T-helper 2 cell treated with Interferon-gamma antibody and Interleukin-4, amounts not matched to agents 100 ng/mL and 5 ng/mL, for 36 hours (primary cell): ENCODE results near the gene PKNOX2. TPM values are rescaled to one million over a fixed set of nuclear protein-coding genes. Genes with fewer than 3 reads are reported as not detected.

Source experiments
- intact Hi-C: fragments of 100-400 bp; cut with micrococcal nuclease; formaldehyde crosslinking; loops from one replicate; pipeline ENCODE4 v1.15.1; 2023
- total RNA-seq: library from RNA; stranded (reverse); gene quantifications from 2 replicates; pipeline ENCODE4 v1.2.3, GENCODE V29; 2022

The PKNOX2 gene
- total RNA-seq, 1 donor from 2014 or later, result not detected

DNA sequence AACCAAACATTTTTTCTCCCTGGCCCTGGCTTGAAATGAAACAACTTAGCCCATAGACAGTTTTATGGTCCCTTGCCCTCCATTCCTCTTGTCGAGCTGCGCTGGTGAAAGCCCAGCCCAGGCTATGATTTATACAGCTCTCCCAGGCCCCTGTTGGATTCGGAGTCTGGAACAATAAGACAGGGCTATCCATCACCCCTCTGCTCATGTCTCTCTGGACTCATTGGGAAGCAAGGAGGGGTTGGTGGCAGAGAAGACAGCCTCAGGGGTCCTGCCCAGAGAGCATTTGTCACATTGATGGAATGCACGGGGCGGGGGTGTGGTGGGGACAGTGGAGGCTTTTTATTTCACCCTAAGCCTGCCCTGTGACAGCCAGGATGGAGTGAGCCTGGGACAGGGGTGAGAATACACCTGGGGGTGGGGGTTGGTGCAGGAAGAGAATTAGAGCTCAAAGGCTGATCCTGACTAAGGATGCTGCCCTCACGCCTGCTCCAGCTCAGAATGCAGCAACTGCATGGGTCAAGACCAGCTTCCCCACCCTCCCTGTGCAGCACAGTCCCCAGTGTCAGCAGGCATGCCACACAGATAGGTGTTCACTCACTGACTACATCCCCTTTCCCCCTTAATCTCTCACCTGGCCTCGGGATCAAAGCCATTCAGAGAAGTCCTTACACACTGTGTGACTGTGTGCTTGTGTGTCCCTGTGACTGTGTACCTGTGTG is 10.0 kb upstream of the PKNOX2 start:
- intact Hi-C loops, result no loop called here

DNA sequence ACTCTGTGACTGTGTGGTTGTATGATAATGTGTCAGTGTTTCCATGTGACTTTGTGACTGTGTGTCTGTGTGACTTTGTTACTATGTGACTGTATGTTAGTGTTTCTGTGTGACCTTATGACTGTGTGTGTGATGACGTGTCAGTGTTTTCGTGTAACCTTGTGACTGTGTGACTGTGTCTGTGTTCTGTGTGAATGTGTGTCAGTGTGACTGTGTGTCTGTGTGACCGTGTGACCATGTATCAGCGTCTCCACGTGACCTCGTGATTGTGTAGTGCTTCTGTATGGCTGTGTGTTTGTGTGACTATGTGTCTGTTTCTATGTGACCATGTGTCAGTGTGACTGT is 9.5 kb upstream of the PKNOX2 start:
- intact Hi-C loops, result no loop called here

DNA sequence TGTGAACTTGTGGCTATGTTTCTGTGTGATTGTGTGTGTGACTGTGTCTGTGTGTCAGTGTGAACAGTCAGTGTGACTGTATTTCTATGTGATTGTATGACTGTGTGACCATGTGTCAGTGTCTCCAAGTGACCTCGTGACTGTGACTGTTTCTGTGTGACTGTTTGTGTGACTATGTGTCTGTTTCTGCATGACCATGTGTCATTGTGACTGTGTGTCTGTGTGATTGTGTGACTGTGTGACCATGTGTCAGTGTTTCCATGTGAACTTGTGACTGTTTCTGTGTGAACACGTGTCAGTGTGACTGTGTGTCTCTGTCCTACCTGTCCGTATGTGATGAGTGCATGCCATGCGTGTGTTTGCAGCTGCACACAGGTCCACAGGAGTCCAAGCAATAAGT is 8.8 kb upstream of the PKNOX2 start:
- intact Hi-C loops, result no loop called here

DNA sequence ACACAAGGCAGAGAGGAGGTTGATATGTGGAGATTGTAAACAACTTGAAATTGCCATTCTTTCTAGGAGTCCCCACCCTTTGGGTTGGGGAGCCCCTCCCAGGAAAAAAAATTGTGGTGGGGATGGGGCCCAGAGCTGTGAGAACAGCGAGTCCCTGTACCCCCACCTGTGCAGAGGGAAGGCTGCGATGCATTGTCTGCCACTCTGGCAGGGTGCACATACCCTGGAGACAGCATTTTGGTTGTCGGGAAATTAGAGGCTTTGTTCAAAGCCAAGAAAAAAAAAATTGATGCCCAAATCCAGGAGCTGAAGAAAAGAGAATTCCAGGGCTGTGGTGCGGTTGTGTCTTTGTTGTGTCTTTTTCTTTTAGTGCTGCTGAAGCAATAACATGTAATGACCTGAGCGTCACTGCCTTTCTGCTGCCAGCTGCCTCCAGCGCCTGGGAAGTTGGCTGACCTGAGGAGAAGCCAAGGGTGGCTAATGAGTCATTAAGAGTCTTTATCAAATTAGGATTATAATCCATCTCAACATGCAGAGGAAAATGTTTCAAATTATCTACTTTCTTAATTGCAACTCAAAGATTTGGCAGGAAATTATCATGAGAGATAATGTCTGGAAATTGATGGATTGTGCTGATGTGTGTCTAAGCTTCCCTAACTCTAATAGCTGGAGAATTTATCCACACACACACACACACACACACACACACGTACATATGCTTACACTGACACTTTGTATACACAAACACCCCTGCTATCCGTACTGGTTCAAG is 8.0 kb upstream of the PKNOX2 start:
- intact Hi-C loops, result no loop called here

DNA sequence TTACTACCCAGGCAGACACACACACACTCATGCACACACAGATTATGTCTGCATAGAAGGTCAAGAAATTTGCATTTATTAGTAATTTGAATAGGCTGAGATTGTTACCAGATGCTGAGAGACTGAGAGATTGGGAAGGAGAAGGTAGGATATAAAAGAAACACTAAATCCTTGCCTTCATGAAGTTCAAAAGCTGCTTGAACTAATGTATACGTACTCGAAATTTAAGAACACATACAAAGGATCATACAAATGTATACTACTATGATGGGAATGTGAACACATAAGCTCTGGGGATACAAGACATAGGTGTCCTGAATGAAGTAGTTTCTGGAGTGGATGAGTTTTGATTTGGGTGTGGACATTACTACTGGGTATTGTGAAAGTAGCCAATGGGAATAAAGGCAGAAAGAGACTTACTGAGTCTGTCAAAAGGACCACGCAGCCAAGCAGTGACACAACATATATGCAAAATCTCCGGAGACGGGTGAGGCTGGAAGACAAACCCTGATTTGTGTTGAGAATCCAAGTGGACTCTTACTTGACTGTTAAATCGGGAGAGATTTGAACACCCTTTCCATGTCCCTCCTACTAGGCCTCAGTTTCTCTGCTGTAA is 7.3 kb upstream of the PKNOX2 start:
- intact Hi-C loops, result no loop called here

DNA sequence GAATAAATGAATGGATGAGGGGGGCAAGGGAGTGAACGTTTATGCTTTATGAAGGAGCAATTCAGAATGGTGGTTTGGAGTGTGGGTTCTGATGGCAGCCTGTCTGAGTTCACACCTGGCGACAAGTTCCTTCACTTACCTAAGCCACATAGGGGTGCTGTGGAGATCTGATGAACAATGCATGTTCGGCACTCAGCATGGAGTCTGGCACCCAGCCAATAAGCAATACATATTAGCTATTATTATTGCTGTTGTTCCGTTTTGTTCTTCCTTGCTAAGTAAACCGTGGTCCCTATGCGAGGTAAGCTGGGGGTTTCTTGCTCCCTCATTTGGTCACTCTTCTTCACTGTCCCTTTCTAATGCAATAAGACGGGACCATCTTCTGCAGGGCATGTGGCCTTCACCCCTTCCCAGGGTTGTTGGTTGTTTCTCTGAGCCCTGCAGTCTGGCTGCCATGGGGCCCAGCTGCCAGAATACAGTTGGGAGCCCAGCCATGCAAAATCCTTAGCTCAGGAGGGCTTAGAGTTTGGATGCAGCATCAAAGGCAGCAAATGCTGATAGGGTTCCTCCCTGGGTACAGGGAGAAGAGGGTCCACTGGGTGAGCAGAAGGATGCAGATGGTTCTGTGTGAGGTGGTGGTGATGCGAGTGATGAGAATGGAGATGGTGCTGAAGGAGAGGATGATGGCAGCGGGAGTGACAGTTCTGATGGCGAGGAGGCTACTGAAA is 6.4 kb upstream of the PKNOX2 start:
- intact Hi-C loops, result no loop called here

DNA sequence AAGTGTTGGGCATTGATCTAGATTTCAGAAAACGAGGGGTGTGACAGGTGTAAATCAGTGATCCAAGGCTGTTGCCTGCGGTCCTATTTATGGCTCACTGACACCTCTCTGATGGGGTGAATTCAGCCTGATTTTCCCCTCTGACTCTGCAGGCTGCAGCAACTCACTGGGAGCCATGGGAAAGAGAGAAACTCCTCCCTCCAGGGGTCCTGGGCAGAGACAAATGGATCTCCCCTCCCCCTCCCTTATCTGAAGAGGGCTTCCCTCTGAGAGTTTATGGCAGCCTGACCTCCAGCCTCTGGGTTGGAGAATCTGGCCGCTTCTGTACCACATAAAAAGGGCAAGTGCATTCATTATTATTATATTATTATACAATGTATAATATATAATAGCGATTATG is 1.8 kb upstream of the PKNOX2 start:
- intact Hi-C loops, result loop anchor here (10.0 kb wide), 1 partner anchor 192 kb away; no protein-coding TSS in a partner anchor

DNA sequence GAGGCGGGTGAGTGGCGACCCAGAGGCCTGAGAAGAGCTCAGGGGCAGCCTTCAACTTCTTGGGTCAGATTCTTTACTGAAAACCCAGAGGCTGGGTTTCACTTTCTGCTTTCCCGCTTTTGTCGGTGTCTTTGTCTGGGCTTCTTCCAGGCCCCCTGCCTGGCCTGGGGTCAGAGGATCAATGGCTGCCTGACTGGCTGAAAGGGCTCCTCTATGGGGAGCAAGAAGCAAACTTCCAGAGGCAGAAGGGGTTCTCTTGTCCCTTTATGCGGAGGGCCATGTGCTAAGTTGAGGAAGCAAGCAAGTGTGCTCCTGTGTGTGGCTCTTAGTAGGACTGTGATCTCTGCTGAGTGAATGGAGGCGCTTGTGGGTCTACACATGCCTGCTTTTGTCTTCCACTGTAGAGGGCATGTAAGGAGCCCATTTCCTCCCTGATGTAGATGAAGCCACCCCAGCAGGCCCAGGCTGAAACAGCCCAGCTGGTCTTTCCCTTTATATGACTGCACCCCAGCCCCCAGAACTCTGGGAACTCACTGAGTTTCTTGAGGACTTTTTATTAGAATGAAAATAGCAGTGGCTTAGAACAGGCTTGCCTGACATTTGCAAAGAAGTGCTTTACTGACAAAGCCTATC is 1.0 kb upstream of the PKNOX2 start:
- intact Hi-C loops, result loop anchor here (10.0 kb wide), 1 partner anchor 191 kb away; no protein-coding TSS in a partner anchor

DNA sequence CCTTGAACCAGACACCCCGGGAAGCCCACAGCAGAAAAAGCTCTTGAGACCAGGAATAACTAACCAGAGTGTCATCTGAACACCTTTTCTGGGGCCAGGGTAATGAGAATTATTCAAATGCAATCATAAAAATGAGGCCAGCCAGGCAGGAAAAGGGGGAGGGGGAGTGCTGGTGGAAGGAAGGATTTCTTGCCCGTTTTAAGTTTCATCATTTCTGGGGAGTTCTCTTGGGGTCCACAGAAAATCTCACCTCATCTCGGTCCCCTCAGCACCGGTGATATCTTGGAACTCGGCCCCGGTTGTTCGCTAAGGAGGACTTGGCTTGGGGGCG is 495 bp upstream of the PKNOX2 start:
- intact Hi-C loops, result loop anchor here (10.0 kb wide), 1 partner anchor 191 kb away; no protein-coding TSS in a partner anchor

DNA sequence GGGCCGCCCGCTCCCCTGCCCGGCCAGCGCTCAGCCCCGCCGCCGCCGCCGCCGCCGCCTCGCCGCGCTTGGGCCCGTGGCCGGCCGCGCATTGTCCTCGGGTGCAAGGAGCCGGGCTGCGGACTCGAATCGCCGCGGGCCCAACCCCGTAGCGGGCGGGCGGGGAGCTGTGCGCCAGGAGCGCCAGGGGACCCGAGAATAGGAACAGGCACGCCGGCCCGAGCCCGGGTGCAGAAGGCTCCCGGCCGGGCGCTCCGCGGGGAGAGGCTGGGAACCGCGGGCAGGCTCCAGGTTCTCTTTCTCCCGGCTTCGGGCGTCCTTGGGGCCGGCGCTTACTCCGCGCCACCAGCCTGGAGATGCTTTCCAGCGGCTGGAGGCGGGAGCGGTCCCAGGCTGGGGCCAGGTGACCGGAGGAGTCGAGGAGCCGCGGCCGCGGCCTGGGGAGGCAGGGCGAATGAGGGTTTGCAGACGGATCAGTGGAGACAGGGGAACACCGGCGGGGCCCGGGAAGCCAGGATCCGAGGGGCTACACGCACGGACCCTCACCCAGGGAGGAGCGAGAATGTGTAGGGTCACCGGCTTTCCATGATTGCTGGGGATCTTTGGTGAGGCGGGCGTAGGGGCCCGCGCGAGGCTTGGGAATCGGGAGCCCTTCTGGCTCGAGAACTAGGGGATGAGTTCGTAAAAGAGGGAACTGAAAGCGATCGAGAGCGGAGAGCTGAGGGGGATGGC is 726 bp downstream of the PKNOX2 start:
- intact Hi-C loops, result loop anchor here (5.0 to 10.0 kb wide), 2 partner anchors 190 to 298 kb away; partner anchors contain the start of gene ROBO3

DNA sequence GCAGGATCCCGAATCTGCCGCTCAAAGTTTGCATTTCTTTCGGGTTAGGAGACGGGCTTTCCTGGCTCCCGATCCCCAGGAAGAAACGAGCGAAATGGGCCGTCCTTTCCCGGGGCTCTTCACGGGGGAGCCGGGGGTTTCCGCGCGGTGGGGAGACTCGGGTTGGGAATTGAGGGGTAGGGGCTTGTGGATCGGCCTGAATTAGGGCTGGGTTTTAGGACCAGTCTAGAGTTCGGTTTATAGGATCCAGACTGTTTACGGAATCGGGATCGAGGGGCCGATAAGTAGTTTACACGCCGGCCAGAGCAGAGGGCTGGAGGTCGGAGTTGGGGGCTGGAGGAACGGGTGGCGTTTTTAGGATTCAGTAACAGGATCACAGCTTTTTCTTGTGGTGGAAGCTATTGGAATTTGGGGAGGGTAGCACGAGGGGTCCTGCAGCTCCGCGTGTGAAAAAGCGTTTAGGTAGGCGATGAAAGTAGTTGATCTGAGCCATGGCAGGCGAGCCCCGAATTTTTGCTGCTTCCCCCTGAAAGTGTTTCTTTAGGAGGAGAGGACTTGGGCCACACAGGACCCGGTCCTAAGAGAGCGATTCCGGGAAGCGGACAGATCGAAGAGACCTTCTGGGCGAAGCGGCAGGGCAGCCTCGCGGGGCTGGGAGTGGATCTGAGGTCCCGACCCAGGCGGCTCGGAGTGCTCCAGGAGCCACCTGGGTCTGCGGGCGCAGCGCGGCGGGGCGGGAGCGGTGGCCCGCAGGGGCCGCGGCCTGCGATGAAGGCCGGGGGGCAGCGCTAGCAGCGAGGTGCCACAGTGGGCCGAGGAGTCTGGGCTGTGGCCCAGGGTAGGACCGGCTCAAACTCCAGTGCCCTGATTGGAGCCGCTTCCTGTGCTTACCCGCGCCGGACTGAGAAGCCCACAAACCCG is 1.6 kb downstream of the PKNOX2 start:
- intact Hi-C loops, result loop anchor here (5.0 to 10.0 kb wide), 2 partner anchors 189 to 299 kb away; partner anchors contain the start of gene ROBO3

DNA sequence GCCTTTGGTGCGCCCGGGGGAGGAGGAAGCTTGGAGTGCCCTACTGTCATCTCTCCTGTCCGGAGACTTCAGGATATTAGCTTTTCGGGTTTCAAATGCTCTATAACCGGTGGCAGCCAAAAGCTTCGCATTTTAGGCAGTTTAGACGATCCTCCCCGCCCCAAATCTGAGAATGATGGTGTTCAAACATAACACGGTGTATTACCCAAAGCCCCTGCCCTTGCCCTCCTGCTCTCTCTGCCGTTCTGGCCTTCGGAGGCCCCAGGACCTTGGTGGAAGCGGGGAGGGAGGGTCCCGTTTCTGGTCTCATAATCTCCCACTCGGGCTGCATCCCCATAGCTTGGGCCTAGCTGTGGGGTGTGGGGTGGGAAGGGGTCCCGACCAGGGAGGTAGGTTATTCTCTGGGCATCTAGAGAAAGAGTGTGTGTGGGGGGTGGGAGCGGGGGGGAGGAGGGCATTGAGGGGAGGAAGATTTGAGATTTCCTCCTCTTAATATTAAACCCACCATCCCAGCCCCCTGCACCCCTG is 2.3 kb downstream of the PKNOX2 start:
- intact Hi-C loops, result loop anchor here (5.0 to 10.0 kb wide), 2 partner anchors 188 to 300 kb away; partner anchors contain the start of gene ROBO3

DNA sequence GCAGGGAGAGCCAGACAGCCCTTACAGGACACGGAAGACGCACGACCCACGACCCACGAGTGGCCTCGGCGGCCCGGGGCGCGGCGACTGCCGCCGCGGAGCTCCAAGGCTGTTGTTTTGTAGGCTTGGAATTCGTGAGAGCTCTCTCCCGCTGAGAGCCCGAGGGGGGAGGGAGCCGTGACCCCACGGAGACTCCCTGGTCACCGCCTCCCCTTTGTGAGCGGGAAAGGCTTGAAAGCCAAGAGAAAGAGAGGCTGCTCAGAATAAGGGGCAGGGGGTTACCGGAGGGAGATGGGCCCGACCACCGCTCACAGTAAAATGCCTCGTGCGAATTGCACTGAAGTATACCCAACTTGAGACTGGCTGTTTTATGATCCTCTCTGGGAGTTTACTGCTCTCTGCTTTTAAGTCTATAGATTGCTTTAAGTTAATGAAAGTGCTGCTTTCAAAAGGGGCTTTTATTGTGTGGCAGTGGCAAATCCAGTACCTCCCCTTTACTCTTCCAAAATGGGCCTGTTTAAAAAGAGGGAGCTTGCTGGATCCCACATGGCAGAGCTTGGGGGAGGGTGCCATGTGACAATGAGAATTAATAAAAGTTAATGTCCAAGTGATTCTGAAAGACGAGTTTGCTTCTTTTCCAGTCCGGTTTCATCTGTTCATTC is 2.9 kb downstream of the PKNOX2 start:
- intact Hi-C loops, result loop anchor here (5.0 to 10.0 kb wide), 2 partner anchors 187 to 300 kb away; partner anchors contain the start of gene ROBO3

DNA sequence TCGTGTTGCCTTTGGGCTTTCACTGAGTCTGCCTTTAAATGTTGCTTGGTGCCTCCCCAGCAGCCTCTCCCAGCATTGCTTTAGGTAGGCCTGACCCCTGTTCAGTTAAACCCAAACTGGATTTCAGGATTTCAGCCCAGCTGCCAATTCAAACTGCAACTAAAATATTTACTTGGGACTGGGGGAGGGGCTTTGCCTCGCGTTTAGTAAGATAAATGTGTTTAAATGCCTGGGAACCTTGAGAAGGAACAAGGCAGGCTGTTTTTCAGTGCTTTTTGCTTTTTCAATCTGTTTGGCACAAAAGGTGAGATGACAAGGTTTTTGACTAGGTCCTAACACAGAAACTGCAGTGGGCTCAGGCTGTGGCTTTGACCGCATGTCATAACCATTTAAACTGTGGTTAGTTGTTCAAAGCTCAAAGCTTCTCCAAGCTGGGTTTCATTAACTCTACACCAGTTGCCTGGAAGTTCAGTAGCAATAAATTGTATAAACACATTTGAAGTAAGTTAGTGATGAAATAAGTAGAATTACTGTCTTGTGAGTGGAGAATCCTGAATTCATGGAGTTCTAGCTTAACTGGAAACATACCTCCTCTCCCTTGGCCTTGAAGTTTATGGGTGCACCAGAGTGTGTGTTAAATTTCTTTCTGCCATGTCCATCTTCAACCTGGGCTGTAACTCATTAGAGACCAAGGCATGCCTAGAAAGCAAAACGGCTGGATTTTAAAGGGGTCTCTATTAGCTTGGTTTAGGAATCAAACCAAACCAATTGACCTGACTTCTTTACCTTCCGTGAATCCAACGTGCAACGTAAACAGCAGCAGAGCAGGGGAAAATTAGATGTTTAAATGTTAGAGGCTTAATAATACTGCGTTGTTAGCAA is 3.6 kb downstream of the PKNOX2 start:
- intact Hi-C loops, result loop anchor here (5.0 to 10.0 kb wide), 2 partner anchors 187 to 301 kb away; partner anchors contain the start of gene ROBO3

DNA sequence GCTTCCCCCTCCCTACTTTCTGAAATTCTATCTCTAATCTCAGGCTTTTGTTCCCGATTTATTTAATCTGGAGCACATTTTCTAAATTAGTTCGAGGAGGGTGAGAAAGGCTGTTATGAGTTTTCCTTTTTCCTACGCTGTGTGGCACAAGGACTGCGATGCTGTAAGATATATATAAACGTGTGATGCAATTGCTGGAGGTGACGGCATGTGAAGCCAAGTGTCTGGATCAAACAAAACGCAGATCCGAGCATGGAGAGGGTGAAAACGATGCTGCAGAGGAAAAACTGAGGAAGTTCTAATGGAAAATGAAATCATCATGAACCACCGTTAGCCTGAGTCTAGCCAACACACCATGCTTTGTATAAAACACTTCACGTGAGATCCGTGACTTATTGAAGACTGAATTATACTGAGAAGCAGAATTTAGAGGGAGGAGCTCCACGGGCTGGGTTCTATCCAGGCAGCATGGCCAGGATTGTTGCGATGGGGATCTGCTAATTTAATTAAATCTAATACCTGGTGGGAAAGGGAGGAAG is 4.4 kb downstream of the PKNOX2 start:
- intact Hi-C loops, result loop anchor here (5.0 to 10.0 kb wide), 2 partner anchors 186 to 302 kb away; partner anchors contain the start of gene ROBO3

DNA sequence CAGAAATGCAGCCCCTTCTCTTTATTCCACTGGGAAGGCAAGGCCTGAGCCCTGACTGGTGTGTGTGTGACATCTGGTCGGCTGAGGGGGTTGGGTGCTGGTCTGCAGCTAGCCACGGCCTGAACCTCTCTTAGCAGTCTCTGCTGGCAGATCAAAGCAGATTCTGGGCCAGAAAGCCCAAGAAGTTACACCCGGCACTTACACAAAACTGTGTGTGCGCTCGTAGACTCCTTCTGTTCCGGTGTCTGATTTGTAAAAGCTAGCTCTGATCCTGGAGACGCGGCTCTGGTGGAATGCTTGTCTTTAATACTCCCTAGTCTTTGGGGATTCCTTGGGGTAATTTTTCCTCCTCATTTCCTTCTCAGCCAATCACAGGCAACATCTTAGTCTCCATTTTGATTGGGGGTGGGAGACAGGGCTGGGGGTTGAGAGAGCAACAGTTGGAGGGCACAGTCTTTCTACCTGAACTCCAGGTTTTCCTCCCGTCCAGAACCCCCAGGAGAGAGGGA is 5.5 kb downstream of the PKNOX2 start:
- intact Hi-C loops, result no loop called here
